ENCODE data around the gene SPPL3.

- TF ChIP-seq, protein P1, sequence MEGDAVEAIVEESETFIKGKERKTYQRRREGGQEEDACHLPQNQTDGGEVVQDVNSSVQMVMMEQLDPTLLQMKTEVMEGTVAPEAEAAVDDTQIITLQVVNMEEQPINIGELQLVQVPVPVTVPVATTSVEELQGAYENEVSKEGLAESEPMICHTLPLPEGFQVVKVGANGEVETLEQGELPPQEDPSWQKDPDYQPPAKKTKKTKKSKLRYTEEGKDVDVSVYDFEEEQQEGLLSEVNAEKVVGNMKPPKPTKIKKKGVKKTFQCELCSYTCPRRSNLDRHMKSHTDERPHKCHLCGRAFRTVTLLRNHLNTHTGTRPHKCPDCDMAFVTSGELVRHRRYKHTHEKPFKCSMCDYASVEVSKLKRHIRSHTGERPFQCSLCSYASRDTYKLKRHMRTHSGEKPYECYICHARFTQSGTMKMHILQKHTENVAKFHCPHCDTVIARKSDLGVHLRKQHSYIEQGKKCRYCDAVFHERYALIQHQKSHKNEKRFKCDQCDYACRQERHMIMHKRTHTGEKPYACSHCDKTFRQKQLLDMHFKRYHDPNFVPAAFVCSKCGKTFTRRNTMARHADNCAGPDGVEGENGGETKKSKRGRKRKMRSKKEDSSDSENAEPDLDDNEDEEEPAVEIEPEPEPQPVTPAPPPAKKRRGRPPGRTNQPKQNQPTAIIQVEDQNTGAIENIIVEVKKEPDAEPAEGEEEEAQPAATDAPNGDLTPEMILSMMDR (conservative IDR thresholded peaks at IDR 0.05; ENCODE audit: low read depth in 2 of 2), result no peak
- no peak for TF ChIP-seq EZH2phosphoT487 (IDR thresholded peaks at IDR 0.05; ENCODE audit: unreplicated experiment)
- no peak for TF ChIP-seq EZH2 (IDR thresholded peaks at IDR 0.05; ENCODE audit: low read depth, unreplicated experiment)
- no peak for TF ChIP-seq POLR2AphosphoS5 (IDR thresholded peaks at IDR 0.05; ENCODE audit: low read depth)
These were observed 25.1 kb downstream of the SPPL3 start for GRCh38 chr12:120879102-120879501.

Measured in GM23338 (cell line).